Type B pancreatic cell (in vitro differentiated cells): ENCODE results near the gene NLGN1. TPM values are rescaled to one million over a fixed set of nuclear protein-coding genes. Genes with fewer than 3 reads are reported as not detected.

Experiments used
- DNase-seq: peaks from one replicate; pipeline ENCODE4 v3.0.0; 2021; ENCODE audit warnings: mixed read lengths; ENCODE audit not compliant: unreplicated experiment; ENCODE audit errors: extremely low spot score
- H3K27ac Mint-ChIP-seq: 2 replicates; pipeline ENCODE4 v1.8.0; 2021; ENCODE audit warnings: mild to moderate bottlenecking, mixed read lengths
- H3K27me3 Mint-ChIP-seq: 2 replicates; pipeline ENCODE4 v1.8.0; 2021; ENCODE audit warnings: mixed read lengths
- H3K36me3 Mint-ChIP-seq: 2 replicates; pipeline ENCODE4 v1.8.0; 2021; ENCODE audit warnings: mixed read lengths
- H3K4me1 Mint-ChIP-seq: one replicate; pipeline ENCODE4 v1.8.0; 2021; ENCODE audit warnings: mixed read lengths; ENCODE audit not compliant: unreplicated experiment
- H3K4me3 Mint-ChIP-seq: 2 replicates; pipeline ENCODE4 v1.8.0; 2021; ENCODE audit warnings: mild to moderate bottlenecking, mixed read lengths
- H3K9me3 Mint-ChIP-seq: 2 replicates; pipeline ENCODE4 v1.8.0; 2021; ENCODE audit warnings: mixed read lengths
- CTCF ChIP-seq: fragments of 200-600 bp; sonication (generic); conservative IDR thresholded peaks from 2 replicates; pipeline ENCODE4 v1.5.0; 2021; ENCODE audit warnings: antibody characterized with exemption, mild to moderate bottlenecking
- total RNA-seq: library from RNA; stranded (reverse); gene quantifications from 2 replicates; pipeline ENCODE4 v1.2.1, GENCODE V29; 2021; ENCODE audit warnings: low replicate concordance

Gene NLGN1
- total RNA-seq, 1 donor from 2014 or later: 12.6 TPM

GRCh38 chr3:173719585-173719984 lies 322.0 kb downstream of the NLGN1 start:
- no peak overlapping the region for H3K27ac Mint-ChIP-seq
- no peaks in the 10 kb centered on the region for H3K36me3 Mint-ChIP-seq
- H3K4me1 Mint-ChIP-seq: no peaks in the 10 kb centered on the region
- H3K4me3 Mint-ChIP-seq: no peak overlapping the region
- no peak for TF ChIP-seq CTCF
- H3K9me3 Mint-ChIP-seq: no peaks in the 10 kb centered on the region
- DNase-seq: no peak
- no peaks in the 10 kb centered on the region for H3K27me3 Mint-ChIP-seq

- no peaks in the 10 kb centered on the region for H3K27me3 Mint-ChIP-seq
- H3K4me1 Mint-ChIP-seq: no peaks in the 10 kb centered on the region
- no peak overlapping the region for H3K4me3 Mint-ChIP-seq
- H3K27ac Mint-ChIP-seq: no peak overlapping the region
- no peaks in the 10 kb centered on the region for H3K9me3 Mint-ChIP-seq
- no peaks in the 10 kb centered on the region for H3K36me3 Mint-ChIP-seq
- TF ChIP-seq CTCF: no peak
- DNase-seq: no peak
Measured at GRCh38 chr3:173725507-173725906, 328.0 kb downstream of the NLGN1 start.

GRCh38 chr3:173730391-173730790 lies 332.8 kb downstream of the NLGN1 start:
- Mint-ChIP-seq H3K27ac (no peak overlapping the region), H3K27me3 (no peaks in the 10 kb centered on the region)

DNA sequence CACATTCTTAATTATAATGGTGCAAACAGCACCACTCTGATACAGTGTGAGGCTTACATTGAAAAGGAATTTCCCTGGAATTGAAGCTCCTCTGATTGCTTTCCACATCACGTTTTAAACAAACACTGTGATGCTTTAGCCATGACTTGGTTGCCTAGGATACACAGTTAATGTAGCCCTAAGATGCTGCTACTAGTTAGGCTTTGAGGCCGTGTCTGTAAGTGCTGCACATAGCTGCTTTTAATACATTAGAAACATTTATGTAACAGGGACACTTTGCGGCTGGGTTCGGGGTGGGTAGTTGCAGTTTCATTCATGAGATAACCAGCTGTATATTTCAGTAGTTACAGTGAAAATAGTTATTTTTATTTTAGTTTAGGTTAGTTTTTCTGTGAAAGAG lies 334.7 kb downstream of the NLGN1 start:
- Mint-ChIP-seq H3K4me1 (peaks cover 5% of the 10 kb centered on the region), H3K27me3 (peaks cover under 1% of the 10 kb centered on the region), H3K4me3 (no peak overlapping the region), H3K36me3 (no peaks in the 10 kb centered on the region), H3K9me3 (no peaks in the 10 kb centered on the region), H3K27ac (no peak overlapping the region)
- no peak for TF ChIP-seq CTCF
- DNase-seq: no peak

More at GRCh38 chr3:173730391-173730790, 332.8 kb downstream of the NLGN1 start:
- no peak for DNase-seq
- no peaks in the 10 kb centered on the region for H3K36me3 Mint-ChIP-seq
- no peaks in the 10 kb centered on the region for H3K9me3 Mint-ChIP-seq
- TF ChIP-seq CTCF: no peak
- H3K4me1 Mint-ChIP-seq: peaks cover 5% of the 10 kb centered on the region
- no peak overlapping the region for H3K4me3 Mint-ChIP-seq

GRCh38 chr3:173733029-173733652 lies 335.6 kb downstream of the NLGN1 start:
- Mint-ChIP-seq H3K4me1 (peaks cover 5% of the 10 kb centered on the region), H3K36me3 (no peaks in the 10 kb centered on the region), H3K27ac (no peak overlapping the region), H3K4me3 (no peak overlapping the region), H3K27me3 (peaks cover 3% of the 10 kb centered on the region), H3K9me3 (no peaks in the 10 kb centered on the region)
- DNase-seq: no peak
- TF ChIP-seq CTCF: peak; percentile 78
